ENCODE measurements around the gene KRTAP10-2.

- TF ChIP-seq EZH2phosphoT487 (conservative IDR thresholded peaks at IDR 0.05; ENCODE audit: low read length): no peak
- no peak for TF ChIP-seq CTCF (IDR thresholded peaks at IDR 0.05; ENCODE audit: insufficient read depth, low read length, poor library complexity, severe bottlenecking)
Observed at GRCh38 chr21:44574457-44575306, 23.4 kb upstream of the KRTAP10-2 start.
